Measurements from ENCODE around the gene CNR2.

CNR2 gene

GRCh38 chr1:23930270-23930669, 17.1 kb upstream of the CNR2 start:
- Mint-ChIP-seq H3K36me3 (ENCODE audit: low read depth) (no peaks in the 10 kb centered on the region), H3K4me1 (no peaks in the 10 kb centered on the region), H3K9me3 (peaks cover 3% of the 10 kb centered on the region), H3K4me3 (no peak overlapping the region), H3K27ac (no peak overlapping the region), H3K27me3 (ENCODE audit: low read depth, poor library complexity) (peaks cover 48% of the 10 kb centered on the region)
- no peak for TF ChIP-seq CTCF (IDR thresholded peaks at IDR 0.05)
- DNase-seq, result no peak

- Mint-ChIP-seq H3K27me3 (ENCODE audit: low read depth, poor library complexity) (peaks cover 55% of the 10 kb centered on the region), H3K4me1 (no peaks in the 10 kb centered on the region)
These were observed 15.6 kb upstream of the CNR2 start for GRCh38 chr1:23928789-23929188.

GRCh38 chr1:23927097-23927496, 13.9 kb upstream of the CNR2 start:
- Mint-ChIP-seq H3K4me1 (no peaks in the 10 kb centered on the region), H3K4me3 (no peak overlapping the region), H3K36me3 (ENCODE audit: low read depth) (no peaks in the 10 kb centered on the region), H3K27ac (no peak overlapping the region), H3K9me3 (no peaks in the 10 kb centered on the region), H3K27me3 (ENCODE audit: low read depth, poor library complexity) (peaks cover 55% of the 10 kb centered on the region)
- TF ChIP-seq CTCF (IDR thresholded peaks at IDR 0.05), result no peak
- DNase-seq, result no peak

More at GRCh38 chr1:23928789-23929188, 15.6 kb upstream of the CNR2 start:
- no peak for DNase-seq
- Mint-ChIP-seq H3K4me3 (no peak overlapping the region), H3K27ac (no peak overlapping the region), H3K9me3 (no peaks in the 10 kb centered on the region), H3K36me3 (ENCODE audit: low read depth) (no peaks in the 10 kb centered on the region)
- TF ChIP-seq CTCF (IDR thresholded peaks at IDR 0.05), result no peak

- no peak for DNase-seq
- Mint-ChIP-seq H3K27ac (no peak overlapping the region), H3K27me3 (ENCODE audit: low read depth, poor library complexity) (peaks cover 46% of the 10 kb centered on the region), H3K4me1 (no peaks in the 10 kb centered on the region), H3K4me3 (no peak overlapping the region), H3K9me3 (no peaks in the 10 kb centered on the region), H3K36me3 (ENCODE audit: low read depth) (no peaks in the 10 kb centered on the region)
- TF ChIP-seq CTCF (IDR thresholded peaks at IDR 0.05), result no peak
These were observed 12.1 kb upstream of the CNR2 start for GRCh38 chr1:23925279-23925678.

- DNase-seq, result no peak
- Mint-ChIP-seq H3K36me3 (ENCODE audit: low read depth) (no peaks in the 10 kb centered on the region), H3K9me3 (no peaks in the 10 kb centered on the region), H3K4me1 (no peaks in the 10 kb centered on the region), H3K27me3 (ENCODE audit: low read depth, poor library complexity) (peaks cover 43% of the 10 kb centered on the region), H3K4me3 (no peak overlapping the region), H3K27ac (no peak overlapping the region)
- no peak for TF ChIP-seq CTCF (IDR thresholded peaks at IDR 0.05)
These were observed 11.4 kb upstream of the CNR2 start for GRCh38 chr1:23924601-23925000.

GRCh38 chr1:23923592-23924499, 10.7 kb upstream of the CNR2 start:
- TF ChIP-seq CTCF (IDR thresholded peaks at IDR 0.05), result no peak
- H3K4me3 Mint-ChIP-seq, result no peak overlapping the region
- H3K4me1 Mint-ChIP-seq, result no peaks in the 10 kb centered on the region
- H3K27ac Mint-ChIP-seq, result no peak overlapping the region
- no peak for DNase-seq
- H3K27me3 Mint-ChIP-seq (ENCODE audit: low read depth, poor library complexity), result peaks cover 38% of the 10 kb centered on the region
- no peaks in the 10 kb centered on the region for H3K36me3 Mint-ChIP-seq (ENCODE audit: low read depth)
- no peaks in the 10 kb centered on the region for H3K9me3 Mint-ChIP-seq

Data from nephron progenitor cell (in vitro differentiated cells).